Smooth muscle cell (in vitro differentiated cells): Measurements from ENCODE around the gene PTPN13. TPM values are rescaled to one million over a fixed set of nuclear protein-coding genes. Genes with fewer than 3 reads are reported as not detected.

Source experiments
- DNase-seq: peaks from one replicate; lab custom pipeline; 2025; ENCODE audit not compliant: unreplicated experiment; lab: John Stamatoyannopoulos, UW
- H2AFZ ChIP-seq: fragments of 200-600 bp; sonication (generic); 2 replicates; pipeline ENCODE4 v1.6.0; 2016; ENCODE audit warnings: antibody characterized with exemption, low read depth, mild to moderate bottlenecking
- H3F3A ChIP-seq: fragments of 200-600 bp; sonication (generic); 2 replicates; pipeline ENCODE4 v1.6.0; 2017; ENCODE audit warnings: antibody characterized with exemption, low read depth
- H3K27ac ChIP-seq: fragments of 200-600 bp; sonication (generic); 2 replicates; pipeline ENCODE4 v1.5.1; 2016; ENCODE audit warnings: low read depth, mild to moderate bottlenecking
- H3K27me3 ChIP-seq: fragments of 200-600 bp; sonication (generic); 2 replicates; pipeline ENCODE4 v1.6.1; 2016; ENCODE audit warnings: low read depth, mild to moderate bottlenecking
- H3K36me3 ChIP-seq: fragments of 200-600 bp; sonication (generic); 2 replicates; pipeline ENCODE4 v1.5.1; 2016; ENCODE audit warnings: low read depth
- H3K4me1 ChIP-seq: fragments of 200-600 bp; sonication (generic); 2 replicates; pipeline ENCODE4 v1.5.1; 2016; ENCODE audit warnings: low read depth
- H3K4me2 ChIP-seq: fragments of 200-600 bp; sonication (generic); 2 replicates; pipeline ENCODE4 v1.6.0; 2016; ENCODE audit warnings: mild to moderate bottlenecking
- H3K4me3 ChIP-seq: fragments of 200-600 bp; sonication (generic); 2 replicates; pipeline ENCODE4 v1.5.1; 2016; ENCODE audit warnings: mild to moderate bottlenecking
- H3K79me2 ChIP-seq: fragments of 200-600 bp; sonication (generic); 2 replicates; pipeline ENCODE4 v1.6.0; 2016; ENCODE audit warnings: low read depth, mild to moderate bottlenecking
- H3K9ac ChIP-seq: fragments of 200-600 bp; sonication (generic); 2 replicates; pipeline ENCODE4 v1.6.0; 2016; ENCODE audit warnings: low read depth
- H3K9me3 ChIP-seq: fragments of 200-600 bp; sonication (generic); replicated peaks from 2 replicates; pipeline ENCODE4 v1.5.1; 2016; ENCODE audit warnings: low read depth
- H4K20me1 ChIP-seq: fragments of 200-600 bp; sonication (generic); 2 replicates; pipeline ENCODE4 v1.6.0; 2016; ENCODE audit warnings: low read depth
- CTCF ChIP-seq: fragments of 200-600 bp; sonication (generic); IDR thresholded peaks from 2 replicates; pipeline ENCODE4 v1.5.1; 2017; ENCODE audit warnings: borderline replicate concordance, mild to moderate bottlenecking, antibody characterized with exemption; ENCODE audit not compliant: insufficient read depth, poor library complexity, severe bottlenecking
- WGBS: methylation state at CpG from one replicate; pipeline ENCODE4 v1.1.7; 2016; ENCODE audit warnings: low lambda C conversion rate; 5-methylcytosine and 5-hydroxymethylcytosine counted together
- polyA plus RNA-seq: library from polyadenylated mRNA; unstranded; fragments of >200 nt; fragmentation: Nextera tagmentation; extraction: Ambion mirVana; gene quantifications from 2 replicates; pipeline ENCODE4 v1.2.1, GENCODE V29; 2016
- total RNA-seq: library from RNA; depleted of rRNA; stranded (reverse); fragments of >200 nt; gene quantifications from 2 replicates; pipeline ENCODE4 v1.2.3, GENCODE V29; 2014

The PTPN13 gene
- total and polyA plus RNA-seq, 2 experiments from 2014 or later: 14.9 to 52.9 TPM

DNA sequence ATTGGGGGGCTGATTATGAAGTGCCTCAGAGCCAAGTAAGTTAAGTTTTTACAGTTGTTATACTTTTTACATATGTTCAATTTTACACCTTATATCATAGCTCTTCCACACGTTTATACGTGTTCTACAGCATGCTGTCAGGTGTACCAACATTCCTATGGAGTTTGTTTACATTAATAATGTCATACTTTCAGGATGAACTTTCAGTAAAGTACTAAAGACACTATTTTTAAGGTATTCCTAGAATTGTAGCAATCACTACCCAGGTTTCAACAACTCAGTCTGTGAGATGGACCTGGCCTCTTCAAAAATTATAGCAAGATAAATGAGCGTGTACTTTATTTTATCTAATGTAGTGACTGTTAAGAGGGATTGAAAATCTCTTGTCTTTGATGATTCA, 92.6 kb downstream of the PTPN13 start:
- Histone ChIP-seq H3K4me2 (no peak overlapping the region), H3K79me2 (no peaks in the 10 kb centered on the region), H3K27ac (no peak overlapping the region), H3K9me3 (no peaks in the 10 kb centered on the region), H4K20me1 (peaks cover 8% of the 10 kb centered on the region), H3K27me3 (no peaks in the 10 kb centered on the region), H3K9ac (no peak overlapping the region), H3K36me3 (peaks cover 15% of the 10 kb centered on the region), H2AFZ (no peak overlapping the region), H3F3A (no peaks in the 10 kb centered on the region), H3K4me1 (no peaks in the 10 kb centered on the region), H3K4me3 (no peak overlapping the region)
- 79% methylated on average over 3 of the region's 3 CpGs for WGBS
- no peak for DNase-seq
- no peak for TF ChIP-seq CTCF

DNA sequence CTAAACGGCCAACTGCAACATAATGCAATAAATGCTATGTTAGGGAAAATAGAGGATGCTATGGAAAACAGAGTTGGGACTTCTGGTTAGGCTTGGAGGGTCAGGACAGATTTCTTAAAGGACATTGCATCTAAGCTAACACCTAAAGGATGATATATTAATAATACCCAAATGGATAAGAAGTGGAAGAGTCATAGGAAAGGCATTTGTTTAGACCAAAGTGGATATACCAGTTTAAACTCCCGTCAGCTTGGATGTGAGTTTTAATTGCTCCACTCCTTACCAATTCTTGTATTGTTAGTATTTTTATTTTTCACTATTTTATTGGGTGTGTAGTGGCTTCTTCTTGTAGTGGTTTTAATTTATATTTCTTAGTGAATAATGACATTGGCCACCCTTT, 93.9 kb downstream of the PTPN13 start:
- no peak for DNase-seq
- TF ChIP-seq CTCF: no peak
- H3K36me3 ChIP-seq: peaks cover 15% of the 10 kb centered on the region
- WGBS: 65% methylated on average over 2 of the region's 2 CpGs
- H3K9ac ChIP-seq: no peak overlapping the region
- H2AFZ ChIP-seq: no peak overlapping the region
- no peak overlapping the region for H3K4me2 ChIP-seq
- H3K27ac ChIP-seq: no peak overlapping the region
- H3F3A ChIP-seq: no peaks in the 10 kb centered on the region
- no peaks in the 10 kb centered on the region for H3K4me1 ChIP-seq
- H3K79me2 ChIP-seq: no peaks in the 10 kb centered on the region
- H3K27me3 ChIP-seq: no peaks in the 10 kb centered on the region
- no peak overlapping the region for H3K4me3 ChIP-seq
- no peaks in the 10 kb centered on the region for H3K9me3 ChIP-seq
- peaks cover 8% of the 10 kb centered on the region for H4K20me1 ChIP-seq

DNA sequence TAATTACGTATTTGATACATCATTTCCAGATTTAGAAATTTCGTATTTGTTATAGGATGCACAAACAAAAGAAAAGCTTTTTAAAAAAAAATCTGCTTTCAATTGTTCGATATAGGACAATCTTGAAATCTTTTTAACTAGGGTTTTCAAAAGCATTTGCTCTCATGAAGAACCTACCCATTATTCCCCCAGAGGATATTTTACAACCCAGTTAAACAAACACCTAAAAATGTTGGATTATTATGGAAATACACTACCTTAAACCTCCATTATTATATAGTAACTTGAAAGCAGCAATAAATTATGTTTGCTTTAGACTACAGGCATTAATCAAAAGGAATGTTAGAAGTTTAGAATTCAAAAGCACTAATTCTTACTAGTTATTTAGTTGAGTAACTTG, 110.5 kb downstream of the PTPN13 start:
- Histone ChIP-seq H4K20me1 (no peaks in the 10 kb centered on the region), H3K27ac (no peak overlapping the region), H3F3A (no peaks in the 10 kb centered on the region), H3K9ac (no peak overlapping the region), H3K9me3 (no peaks in the 10 kb centered on the region), H2AFZ (no peak overlapping the region), H3K4me2 (no peak overlapping the region), H3K79me2 (peaks cover 4% of the 10 kb centered on the region), H3K4me1 (no peaks in the 10 kb centered on the region), H3K4me3 (no peak overlapping the region), H3K36me3 (peaks cover 3% of the 10 kb centered on the region), H3K27me3 (no peaks in the 10 kb centered on the region)
- no peak for DNase-seq
- TF ChIP-seq CTCF: no peak
- 99% methylated on average over 3 of the region's 3 CpGs for WGBS

GRCh38 chr4:86706923-86707597, 112.9 kb downstream of the PTPN13 start:
- WGBS: 87% methylated on average over 2 of the region's 2 CpGs
- H3K4me2 ChIP-seq: no peak overlapping the region
- no peaks in the 10 kb centered on the region for H3F3A ChIP-seq
- no peaks in the 10 kb centered on the region for H3K27me3 ChIP-seq
- no peak overlapping the region for H3K4me3 ChIP-seq
- no peaks in the 10 kb centered on the region for H3K36me3 ChIP-seq
- no peak for TF ChIP-seq CTCF
- no peaks in the 10 kb centered on the region for H4K20me1 ChIP-seq
- H3K79me2 ChIP-seq: peaks cover 4% of the 10 kb centered on the region
- no peak overlapping the region for H3K9ac ChIP-seq
- no peak overlapping the region for H3K27ac ChIP-seq
- no peaks in the 10 kb centered on the region for H3K4me1 ChIP-seq
- no peak for DNase-seq
- H2AFZ ChIP-seq: no peak overlapping the region
- H3K9me3 ChIP-seq: no peaks in the 10 kb centered on the region
